Measurements from ENCODE around the gene ARHGAP26. TPM values are rescaled to one million over a fixed set of nuclear protein-coding genes. Genes with fewer than 3 reads are reported as not detected.

ARHGAP26 gene
- total and polyA plus RNA-seq, 7 donors = 5.4 to 25.5 (median 19.1) TPM

DNA sequence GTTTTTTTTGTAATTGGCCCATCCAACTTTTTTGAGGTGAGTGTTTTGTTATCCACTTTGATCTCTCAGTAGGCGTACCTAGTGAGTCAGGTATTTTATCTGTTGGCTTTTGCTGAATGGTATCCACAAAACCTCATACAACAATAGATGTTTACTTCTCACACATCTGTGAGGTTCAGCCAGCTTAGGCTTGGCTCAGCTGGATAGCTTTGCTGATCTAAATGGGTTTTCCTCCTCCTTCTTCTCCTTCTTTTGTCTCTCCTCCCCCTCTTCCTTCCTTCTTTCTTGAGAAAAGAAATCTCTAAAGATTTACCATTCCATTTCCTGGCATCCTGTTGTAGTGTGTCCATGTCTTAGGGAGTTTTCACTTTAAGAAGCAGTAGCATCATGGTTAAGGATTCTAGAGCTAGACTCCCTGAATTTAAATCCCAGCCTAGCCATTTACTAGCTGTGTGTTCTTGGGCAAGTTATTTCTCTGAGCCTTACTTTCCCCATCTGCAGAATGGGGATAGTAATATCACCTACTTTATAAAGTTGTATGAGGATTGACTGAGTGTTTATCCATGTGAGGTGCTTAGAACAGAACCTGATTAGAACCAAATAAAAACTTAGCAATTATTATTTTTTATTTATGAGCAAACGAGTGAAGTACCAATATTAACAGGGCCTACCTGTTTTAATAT, 126.3 kb downstream of the ARHGAP26 start:
- Histone ChIP-seq H3K4me1 (peaks cover 0 to 12% (median 7%) of the 10 kb centered on the region in 4 donors), H3K4me3 (no peak overlapping the region), H3K27ac (no peak overlapping the region), H3K27me3 (no peaks in the 10 kb centered on the region), H3K36me3 (no peaks in the 10 kb centered on the region), H3K9me3 (no peaks in the 10 kb centered on the region)
- intact Hi-C loops (cut with DNase I) = no loop called here
- no peak for TF ChIP-seq POLR2A (IDR thresholded peaks at IDR 0.05)
- DNase-seq = no peak
- WGBS, 2 donors = 94% methylated on average over 2 of the region's 2 CpGs

DNA sequence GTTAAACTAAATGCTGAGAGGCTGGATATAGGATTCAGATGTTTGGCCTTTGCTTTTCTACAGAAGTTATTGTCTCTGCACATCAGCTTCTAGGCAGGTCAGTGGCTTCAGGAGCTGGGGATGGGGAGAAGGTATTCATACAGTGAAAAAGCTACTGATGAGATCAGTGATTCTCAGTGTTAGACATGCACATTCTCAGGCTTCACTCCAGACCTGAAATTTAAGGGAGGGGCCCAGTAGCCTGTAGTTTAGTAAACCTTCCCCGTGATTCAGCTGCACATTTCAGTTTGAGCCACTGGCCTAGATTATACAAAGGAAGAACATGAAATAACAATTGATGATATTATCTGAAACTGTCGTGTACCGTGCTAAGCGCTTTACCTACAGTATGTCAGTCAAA, 127.2 kb downstream of the ARHGAP26 start:
- no peaks in the 10 kb centered on the region for H3K36me3 ChIP-seq
- no peaks in the 10 kb centered on the region for H3K9me3 ChIP-seq
- TF ChIP-seq, protein P1, sequence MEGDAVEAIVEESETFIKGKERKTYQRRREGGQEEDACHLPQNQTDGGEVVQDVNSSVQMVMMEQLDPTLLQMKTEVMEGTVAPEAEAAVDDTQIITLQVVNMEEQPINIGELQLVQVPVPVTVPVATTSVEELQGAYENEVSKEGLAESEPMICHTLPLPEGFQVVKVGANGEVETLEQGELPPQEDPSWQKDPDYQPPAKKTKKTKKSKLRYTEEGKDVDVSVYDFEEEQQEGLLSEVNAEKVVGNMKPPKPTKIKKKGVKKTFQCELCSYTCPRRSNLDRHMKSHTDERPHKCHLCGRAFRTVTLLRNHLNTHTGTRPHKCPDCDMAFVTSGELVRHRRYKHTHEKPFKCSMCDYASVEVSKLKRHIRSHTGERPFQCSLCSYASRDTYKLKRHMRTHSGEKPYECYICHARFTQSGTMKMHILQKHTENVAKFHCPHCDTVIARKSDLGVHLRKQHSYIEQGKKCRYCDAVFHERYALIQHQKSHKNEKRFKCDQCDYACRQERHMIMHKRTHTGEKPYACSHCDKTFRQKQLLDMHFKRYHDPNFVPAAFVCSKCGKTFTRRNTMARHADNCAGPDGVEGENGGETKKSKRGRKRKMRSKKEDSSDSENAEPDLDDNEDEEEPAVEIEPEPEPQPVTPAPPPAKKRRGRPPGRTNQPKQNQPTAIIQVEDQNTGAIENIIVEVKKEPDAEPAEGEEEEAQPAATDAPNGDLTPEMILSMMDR (IDR thresholded peaks at IDR 0.05) = no peak
- no peak for TF ChIP-seq POLR2A (IDR thresholded peaks at IDR 0.05)
- TF ChIP-seq POLR2AphosphoS5 (IDR thresholded peaks at IDR 0.05) = no peak
- TF ChIP-seq EP300 (IDR thresholded peaks at IDR 0.05) = no peak
- H3K27me3 ChIP-seq = no peaks in the 10 kb centered on the region
- H3K27ac ChIP-seq = no peak overlapping the region
- H3K4me1 ChIP-seq = peaks cover 0 to 12% (median 7%) of the 10 kb centered on the region in 4 donors
- H3K4me3 ChIP-seq = no peak overlapping the region
- intact Hi-C loops (cut with DNase I) = no loop called here
- DNase-seq = no peak
- 80 to 84% methylated on average over 4 of the region's 4 CpGs for WGBS, 2 donors

DNA sequence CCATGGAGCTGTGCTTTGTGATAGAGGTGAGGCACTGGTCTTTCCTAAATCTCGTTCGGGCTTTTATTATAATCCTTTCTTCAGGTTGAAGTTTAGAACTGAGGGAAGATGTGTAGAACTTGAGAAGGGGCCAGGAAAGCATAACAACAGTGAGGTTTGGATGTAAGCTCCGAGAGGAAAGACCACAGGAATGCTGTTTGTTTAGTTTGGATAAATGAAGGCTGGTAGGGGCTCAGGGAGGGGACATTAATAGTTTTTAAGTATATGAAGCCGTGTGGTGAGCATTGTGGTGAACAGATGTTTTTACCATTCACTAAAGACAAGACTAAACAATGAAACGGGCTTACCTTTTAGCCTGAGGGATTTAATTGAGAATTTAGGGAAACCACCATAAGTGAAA, 130.8 kb downstream of the ARHGAP26 start:
- TF ChIP-seq POLR2AphosphoS5 (IDR thresholded peaks at IDR 0.05) (no peak), EP300 (IDR thresholded peaks at IDR 0.05) (no peak), POLR2A (IDR thresholded peaks at IDR 0.05) (no peak)
- TF ChIP-seq, protein P1 (IDR thresholded peaks at IDR 0.05) = no peak
- 81 to 84% methylated on average over 5 of the region's 5 CpGs for WGBS, 2 donors

DNA sequence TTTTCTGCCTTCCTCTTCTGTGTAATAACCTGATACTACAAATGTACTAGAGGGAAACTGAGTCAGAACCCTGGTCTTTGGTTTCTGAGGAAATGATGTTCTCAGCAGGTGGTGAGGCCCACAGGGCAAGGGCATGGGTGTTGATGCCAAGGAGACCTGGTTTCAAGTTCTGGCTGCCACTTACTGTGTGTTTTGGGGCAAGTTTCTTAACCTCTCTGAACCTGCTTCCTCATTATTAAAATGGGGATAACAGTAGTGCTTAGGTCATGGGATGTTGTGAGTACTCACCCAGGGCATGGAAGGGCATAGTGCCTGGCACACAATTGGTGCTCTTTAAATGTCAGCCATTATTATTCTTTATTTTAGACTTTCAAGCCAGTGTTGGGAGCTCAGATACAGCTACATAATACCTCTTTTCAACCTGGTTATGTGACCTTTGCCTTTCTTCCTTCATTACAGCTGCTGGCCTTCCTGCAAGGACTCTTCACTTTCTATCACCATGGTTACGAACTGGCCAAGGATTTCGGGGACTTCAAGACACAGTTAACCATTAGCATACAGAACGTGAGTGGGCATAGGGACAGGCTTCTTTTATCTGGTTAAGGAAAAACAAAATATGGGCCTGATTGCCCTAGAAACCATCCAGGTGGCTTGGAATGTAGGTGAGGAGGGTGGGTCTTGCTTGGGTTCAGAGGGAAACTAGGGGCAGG, 131.5 kb downstream of the ARHGAP26 start:
- Histone ChIP-seq H3K27me3 (no peaks in the 10 kb centered on the region), H3K36me3 (peaks cover 0 to 16% (median 0%) of the 10 kb centered on the region in 4 donors), H3K9me3 (no peaks in the 10 kb centered on the region)

More for the DNA sequence above, 130.8 kb downstream of the ARHGAP26 start:
- Histone ChIP-seq H3K27me3 (no peaks in the 10 kb centered on the region), H3K27ac (no peak overlapping the region), H3K4me1 (no peaks in the 10 kb centered on the region), H3K9me3 (no peaks in the 10 kb centered on the region), H3K4me3 (no peak overlapping the region), H3K36me3 (peaks cover 0 to 16% (median 0%) of the 10 kb centered on the region in 4 donors)
- DNase-seq = no peak
- intact Hi-C loops (cut with DNase I) = no loop called here

More for the DNA sequence above, 131.5 kb downstream of the ARHGAP26 start:
- 77 to 84% methylated on average over 3 of the region's 3 CpGs for WGBS, 2 donors
- Histone ChIP-seq H3K4me1 (no peaks in the 10 kb centered on the region), H3K4me3 (no peak overlapping the region), H3K27ac (no peak overlapping the region)
- intact Hi-C loops (cut with DNase I) = no loop called here
- TF ChIP-seq POLR2AphosphoS5 (IDR thresholded peaks at IDR 0.05) (no peak), EP300 (IDR thresholded peaks at IDR 0.05) (no peak), POLR2A (IDR thresholded peaks at IDR 0.05) (no peak)
- TF ChIP-seq, protein P1 (IDR thresholded peaks at IDR 0.05) = no peak
- no peak for DNase-seq

Data from sigmoid colon (tissue), 7 donors.